ENCODE data around the gene NTRK1.

The NTRK1 gene

DNA sequence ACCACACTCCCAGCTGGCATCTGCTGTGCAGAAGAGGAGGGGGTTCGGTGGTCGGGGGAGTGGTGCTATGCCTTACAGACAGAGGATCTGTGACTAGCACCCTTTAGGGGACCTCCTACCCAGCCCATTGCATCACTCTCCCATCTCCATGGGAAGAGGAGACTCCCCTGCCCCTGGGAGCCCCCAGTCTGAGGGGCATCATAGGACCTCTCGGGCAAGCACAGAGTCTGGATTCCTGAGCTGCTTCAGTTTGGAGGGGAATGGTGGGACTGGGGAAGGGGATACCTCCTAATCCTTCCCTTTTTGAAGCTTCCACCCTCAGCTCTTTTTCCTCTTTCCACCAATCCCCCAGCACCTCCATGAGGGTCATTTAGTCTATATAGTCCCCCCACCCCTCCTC lies 3.1 kb upstream of the NTRK1 start:
- DNase-seq (ENCODE audit: low spot score), result no peak

DNA sequence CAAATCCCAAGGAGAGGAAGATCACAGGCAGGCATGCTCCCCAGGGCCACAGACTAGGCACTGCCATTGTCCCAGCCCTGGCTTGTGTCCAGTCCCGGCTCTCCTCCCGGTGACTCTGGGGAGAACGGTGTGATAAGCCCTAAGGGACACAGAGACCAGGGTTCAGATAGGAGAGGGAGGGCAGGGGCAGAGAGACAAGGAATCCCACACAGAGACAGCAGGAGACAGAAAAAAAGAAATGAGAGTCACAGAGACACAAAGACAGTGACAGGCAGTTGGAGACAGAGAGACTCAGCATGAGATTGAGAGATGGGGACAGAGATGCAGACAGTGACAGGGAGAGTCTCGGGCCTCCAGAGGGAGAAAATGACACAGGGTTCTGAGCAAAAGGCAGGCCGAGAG lies 2.1 kb upstream of the NTRK1 start:
- no peak for DNase-seq (ENCODE audit: low spot score)

DNA sequence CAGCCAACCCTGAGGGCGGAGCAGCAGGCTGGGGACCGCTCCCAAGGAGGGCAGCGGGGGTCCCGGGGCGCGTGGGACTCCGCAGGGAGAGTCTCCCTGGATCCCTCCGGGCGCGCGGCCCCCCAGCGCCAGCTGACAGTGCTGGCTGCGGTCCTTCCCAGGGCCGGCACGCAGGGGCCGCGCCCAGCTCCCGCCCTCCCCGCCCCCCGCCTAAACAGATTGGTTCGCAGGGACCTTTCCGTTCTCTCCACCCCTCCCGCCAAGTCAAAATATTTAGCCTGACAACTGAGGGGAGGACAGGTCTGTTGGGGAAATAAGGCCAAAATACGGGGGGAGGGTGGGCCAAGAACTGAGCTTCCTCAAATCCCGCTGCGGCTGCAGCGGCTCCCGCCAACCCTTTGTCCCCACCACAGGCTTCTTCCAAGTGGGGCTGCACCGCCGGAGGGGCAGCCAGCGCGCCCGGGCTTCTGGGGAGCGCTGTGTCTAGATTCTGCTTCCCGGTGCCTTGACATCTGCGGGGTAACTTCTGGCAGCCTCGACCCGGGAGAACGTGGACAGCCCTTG lies 1.6 kb upstream of the NTRK1 start, which contains the start of gene INSRR:
TSS of gene INSRR (minus strand) at position 159 of the 564 bp plus-strand sequence. CDS start 496 bp downstream, outside the sequence.
- no peak for DNase-seq (ENCODE audit: low spot score)

DNA sequence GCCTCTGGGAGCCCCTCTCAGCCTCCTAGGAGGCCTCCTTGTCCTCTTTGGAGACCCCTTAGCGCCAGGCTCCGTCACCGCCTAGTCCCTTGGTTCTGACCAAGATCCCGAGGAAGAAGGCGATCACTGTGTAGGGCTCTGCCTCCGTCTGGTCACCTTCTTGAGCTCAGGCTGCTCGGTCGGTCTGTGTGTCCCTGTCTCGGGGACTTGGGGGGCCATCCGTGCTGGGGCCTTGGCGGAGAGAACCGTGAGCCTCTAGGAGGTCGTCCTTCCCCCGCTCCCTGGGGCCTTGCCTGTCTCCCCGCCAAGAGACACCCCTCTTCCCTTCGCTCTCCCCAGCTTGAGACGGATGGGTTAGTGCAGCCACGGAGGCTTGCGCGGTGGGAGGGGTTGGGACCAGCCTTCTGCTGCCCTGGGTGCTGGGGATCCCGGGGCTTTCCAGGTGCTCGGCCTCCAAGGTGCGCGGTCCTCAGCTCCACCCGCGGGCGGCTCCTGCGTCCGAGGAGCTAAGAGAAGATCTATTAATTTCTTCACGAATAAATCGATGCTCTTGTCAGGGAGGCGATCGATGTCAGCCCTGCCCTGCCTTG lies 1.0 kb upstream of the NTRK1 start:
- no peak for DNase-seq (ENCODE audit: low spot score)

DNA sequence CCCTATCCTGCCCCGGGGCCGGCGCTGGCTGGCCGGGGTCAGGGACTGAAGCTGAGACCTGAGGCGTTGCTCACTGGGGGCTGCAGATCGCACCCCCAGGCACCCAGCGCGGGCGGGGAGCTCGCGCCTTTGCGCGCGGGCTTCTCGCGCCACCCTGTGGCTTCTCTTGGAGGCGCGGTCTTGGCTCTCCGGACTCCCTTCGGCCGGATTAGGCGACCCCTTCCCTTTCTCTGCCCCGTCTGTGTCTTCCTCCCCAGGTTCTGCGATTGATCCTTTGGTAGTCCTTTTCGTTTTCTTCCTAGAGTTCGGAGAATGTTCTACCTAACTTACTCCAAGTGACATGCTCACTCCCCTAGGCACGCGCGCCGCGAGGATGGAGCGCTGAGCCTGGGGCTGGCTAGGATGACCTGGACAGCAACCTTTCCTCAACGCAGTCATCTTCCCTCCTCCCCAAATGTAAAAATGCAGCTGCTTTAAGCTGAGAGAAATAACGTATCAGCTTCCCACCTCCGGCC lies 495 bp upstream of the NTRK1 start:
- peak; percentile 81 for DNase-seq (ENCODE audit: low spot score)

DNA sequence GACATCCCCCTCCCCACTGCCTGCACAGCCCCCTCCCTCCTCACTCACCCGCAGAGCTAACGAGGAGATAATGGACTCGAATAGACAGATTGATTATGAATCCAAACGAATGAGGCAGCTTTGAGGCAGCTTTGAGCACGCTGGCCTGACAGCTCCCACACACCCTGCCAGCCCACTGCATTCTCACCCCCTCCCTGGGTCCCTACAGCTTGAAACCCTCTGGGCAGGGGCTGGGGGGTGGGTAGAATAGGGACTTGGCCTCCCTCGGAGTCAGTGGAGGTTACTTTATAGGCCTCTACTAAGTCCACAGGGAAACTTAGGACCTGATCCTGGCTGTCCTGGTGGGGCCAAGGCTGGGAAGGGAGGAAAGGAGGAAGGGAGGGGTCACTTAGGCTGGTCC lies 1.9 kb downstream of the NTRK1 start:
- no peak for DNase-seq (ENCODE audit: low spot score)

DNA sequence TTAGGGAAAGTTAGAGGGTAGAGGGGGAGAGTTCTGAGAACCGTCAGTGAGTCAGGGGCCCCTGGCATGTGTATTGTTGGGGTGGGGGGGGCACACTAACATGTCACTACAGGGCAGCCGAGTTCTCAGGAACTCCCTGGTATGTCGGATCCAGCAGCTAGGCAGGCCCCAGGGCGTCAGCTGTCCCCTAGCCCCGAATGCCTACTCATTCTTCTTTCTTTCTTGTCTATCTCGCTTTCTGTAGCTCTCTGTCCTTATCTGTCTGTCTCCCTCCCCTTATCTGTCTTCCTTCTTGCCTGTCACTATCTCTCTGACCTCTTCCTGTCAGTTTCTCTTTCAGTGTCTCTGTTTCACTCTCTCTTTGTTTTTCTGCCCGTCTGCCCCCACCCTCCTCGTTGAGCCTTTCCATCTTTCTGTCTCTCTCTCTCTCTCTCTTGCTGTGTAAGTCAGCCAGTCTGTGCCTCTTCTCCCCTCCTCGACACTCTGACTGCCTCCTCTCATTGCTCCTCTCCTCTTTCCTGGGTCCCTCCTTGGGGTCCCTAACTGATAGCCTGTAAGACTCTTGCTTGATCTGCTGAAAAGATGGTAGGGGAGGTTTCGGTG lies 2.4 kb downstream of the NTRK1 start:
- no peak for DNase-seq (ENCODE audit: low spot score)

DNA sequence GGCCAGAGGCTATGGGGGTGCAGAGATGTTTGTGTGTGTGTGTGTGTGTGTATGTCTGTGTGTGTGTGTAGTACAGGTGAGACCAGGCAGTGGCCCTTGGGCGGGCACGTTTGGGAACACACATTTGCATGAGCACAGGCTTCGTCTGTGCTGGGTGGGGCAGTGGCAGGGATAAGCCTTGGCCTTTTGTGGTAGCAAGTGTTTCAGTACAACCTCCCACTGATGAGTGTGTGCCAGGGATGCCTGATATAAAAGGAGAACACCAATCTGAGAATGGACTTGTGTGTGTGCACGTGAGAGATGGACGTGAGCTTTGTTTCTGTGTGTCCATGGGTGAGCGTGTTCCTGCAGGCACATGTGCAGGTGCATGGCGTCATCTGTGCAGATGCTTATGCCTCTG lies 3.0 kb downstream of the NTRK1 start:
- DNase-seq (ENCODE audit: low spot score), result no peak

DNA sequence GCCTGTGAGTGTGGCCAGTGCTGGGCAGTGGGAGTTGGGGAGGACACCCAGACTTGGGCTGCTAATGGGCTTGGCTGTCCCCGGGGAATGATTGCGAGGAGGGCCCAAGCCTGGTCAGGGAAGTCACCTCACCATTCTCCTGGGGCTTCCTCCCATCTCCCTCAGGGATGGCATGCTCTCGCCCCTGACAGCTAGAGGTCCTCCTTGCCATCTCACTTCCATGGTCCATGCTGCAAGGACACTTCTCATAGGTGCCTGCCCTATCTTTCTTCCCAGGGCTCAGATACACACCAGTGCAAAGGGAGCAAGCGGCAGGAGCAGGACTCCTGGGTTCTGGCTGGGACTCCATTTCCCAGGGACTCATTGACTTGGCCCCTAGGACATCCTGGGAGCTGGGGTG lies 4.1 kb downstream of the NTRK1 start:
- DNase-seq (ENCODE audit: low spot score), result no peak

DNA sequence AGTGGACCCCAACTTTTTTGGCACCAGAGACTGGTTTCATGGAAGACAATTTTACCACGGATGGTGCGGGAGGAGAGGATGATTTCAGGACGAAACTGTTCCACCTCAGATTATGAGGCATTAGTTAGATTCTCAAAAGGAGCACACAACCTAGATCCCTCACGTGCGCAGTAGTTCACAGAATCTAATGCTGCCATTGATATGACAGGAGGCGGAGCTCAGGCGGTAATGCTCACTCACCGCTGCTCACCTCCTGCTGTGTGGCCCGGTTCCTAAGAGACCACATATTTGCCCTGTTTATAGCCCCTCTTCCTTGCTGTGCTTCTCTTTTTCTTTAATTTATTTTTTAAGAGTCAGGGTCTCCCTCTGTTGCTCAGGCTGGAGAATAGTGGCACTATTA lies 4.6 kb downstream of the NTRK1 start:
- no peak for DNase-seq (ENCODE audit: low spot score)

DNA sequence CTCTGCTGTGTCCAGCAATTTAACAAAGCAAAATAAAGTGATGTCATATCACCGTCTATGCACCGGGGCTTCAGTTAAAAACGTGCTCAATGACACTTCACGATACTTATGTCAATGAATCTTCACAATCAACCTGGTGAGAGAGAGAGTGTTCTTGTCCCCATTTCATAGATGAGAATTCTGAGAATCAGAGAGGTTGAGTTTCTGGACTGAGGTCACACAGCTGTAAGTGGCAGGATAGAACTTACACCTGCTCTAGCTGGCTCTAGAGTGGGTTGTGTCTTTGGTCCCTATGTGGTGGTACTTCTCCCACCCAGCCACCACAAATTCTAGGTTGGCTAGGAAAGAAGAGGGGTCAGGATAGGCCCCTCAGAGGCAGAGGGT lies 5.2 kb downstream of the NTRK1 start:
- no peak for DNase-seq (ENCODE audit: low spot score)

DNA sequence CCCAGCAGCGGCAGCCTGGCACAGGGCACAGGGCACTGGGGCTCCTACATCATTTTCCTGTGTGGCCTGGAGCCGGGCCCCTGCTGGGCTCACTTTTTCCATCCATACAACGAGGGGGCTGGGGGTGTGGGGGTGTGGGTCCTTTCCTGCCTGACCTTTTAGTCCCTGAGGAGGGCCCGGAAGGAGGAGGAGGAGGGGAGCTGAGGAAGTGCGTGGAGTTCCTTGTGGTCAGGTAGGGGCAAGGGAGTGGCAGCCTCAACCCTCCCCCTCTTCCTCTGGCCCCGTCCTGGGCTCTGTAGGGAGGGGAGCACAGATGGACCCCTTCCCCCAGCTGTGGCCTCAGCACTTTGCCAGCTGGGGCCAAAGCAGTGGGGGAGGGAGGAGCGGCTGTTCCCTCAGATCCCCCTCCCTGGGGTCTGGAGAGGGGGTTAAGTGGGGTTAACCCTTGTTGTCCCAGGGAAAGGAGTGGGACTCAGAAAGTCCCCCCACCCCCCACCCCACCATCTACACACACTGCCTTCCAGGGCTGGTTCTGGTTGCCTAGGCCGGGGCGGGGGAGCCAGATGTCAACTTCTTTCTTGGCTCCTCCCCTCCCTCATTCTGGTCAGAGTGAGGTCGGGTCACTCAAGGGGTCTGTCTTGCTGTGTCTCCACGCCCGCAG lies 5.7 kb downstream of the NTRK1 start:
- DNase-seq (ENCODE audit: low spot score), result no peak

DNA sequence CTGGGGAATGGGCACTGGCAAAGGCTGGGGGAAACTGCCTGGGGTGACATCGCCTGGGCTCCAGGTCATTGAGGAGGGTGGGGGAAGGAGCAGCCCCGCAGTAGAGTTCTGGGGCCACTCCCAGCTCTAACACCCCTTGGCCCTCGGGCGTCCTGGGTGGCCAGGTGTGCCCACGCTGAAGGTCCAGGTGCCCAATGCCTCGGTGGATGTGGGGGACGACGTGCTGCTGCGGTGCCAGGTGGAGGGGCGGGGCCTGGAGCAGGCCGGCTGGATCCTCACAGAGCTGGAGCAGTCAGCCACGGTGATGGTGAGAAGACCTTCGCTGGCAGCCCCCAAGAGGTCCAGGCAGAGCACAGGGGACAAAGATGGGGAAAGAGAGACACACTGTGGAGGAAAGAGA lies 7.7 kb downstream of the NTRK1 start:
- no peak for DNase-seq (ENCODE audit: low spot score)

DNA sequence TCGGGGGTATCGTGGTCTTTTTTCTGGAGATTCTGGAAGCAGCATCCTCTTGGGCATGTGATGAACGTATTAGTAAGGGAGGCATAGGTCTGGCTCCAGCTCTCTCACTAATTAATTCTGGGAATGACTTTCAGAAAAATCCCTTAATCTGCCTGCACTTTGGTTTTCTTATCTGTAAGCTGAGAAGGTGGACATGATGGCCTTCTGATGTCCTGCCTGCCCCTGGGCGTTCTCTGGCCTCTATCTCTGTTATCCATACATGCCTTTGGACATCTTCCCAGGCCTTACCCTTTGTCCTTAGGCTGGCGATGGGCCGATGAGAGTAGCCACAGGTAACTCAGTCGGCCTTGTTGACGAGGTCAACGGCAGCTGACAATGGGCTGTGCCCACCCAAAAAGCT lies 8.8 kb downstream of the NTRK1 start:
- DNase-seq (ENCODE audit: low spot score), result no peak

DNA sequence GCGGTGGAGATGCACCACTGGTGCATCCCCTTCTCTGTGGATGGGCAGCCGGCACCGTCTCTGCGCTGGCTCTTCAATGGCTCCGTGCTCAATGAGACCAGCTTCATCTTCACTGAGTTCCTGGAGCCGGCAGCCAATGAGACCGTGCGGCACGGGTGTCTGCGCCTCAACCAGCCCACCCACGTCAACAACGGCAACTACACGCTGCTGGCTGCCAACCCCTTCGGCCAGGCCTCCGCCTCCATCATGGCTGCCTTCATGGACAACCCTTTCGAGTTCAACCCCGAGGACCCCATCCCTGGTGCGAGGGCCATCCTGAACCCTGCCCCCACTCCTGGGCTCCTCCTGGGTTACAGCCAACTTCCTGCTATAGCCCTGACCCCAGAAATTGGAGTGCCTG lies 13.0 kb downstream of the NTRK1 start:
- DNase-seq (ENCODE audit: low spot score), result no peak

DNA sequence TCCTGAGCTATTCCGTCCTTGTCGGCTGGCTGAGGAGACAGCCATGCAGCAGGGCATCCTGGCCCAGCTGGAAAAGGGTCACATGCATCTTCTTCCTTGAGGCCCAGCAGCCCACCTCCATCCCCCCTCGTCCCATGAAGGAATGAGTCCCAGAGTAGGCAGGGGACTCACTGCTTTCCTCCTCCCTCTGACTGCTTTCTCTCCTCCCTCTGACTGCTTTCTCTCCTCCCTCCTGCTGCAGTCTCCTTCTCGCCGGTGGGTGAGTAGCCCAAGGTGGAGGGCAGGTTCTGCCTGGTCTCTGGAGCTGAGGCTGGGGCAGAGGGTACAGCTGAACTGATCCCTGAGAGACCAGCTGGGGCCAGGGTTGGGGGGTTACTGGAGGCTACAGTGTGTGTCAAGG lies 13.5 kb downstream of the NTRK1 start:
- no peak for DNase-seq (ENCODE audit: low spot score)

DNA sequence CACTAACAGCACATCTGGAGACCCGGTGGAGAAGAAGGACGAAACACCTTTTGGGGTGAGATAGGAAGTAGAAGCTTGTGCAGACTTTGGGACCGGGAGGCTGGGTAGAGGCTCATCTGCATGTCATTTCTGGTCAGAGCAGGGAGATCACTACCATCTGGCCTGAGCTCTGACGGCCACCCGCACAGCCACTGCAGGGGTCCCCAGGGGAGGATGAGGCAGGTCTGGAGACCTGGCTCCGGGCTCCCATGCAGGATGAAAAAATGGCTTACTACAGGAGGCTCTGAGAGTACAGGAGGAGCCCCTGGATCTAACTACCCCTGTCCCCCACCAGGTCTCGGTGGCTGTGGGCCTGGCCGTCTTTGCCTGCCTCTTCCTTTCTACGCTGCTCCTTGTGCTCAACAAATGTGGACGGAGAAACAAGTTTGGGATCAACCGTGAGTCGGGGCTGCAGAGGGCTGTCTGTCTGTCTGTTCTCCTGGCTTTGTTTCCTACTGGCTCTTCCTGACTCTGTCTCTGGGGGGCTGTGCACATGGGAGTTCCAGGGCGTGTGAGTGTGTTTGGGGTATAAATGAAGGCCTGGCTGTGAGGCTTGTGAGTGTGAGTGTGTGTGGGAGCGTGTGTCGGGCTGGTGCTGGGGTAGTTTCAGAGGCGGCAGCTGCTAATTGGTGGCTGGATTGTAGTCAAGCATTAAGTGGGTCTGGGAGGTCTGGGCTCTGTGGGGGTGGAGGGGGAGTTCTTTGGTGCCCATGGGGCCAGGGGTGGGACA lies 14.1 kb downstream of the NTRK1 start:
- no peak for DNase-seq (ENCODE audit: low spot score)

DNA sequence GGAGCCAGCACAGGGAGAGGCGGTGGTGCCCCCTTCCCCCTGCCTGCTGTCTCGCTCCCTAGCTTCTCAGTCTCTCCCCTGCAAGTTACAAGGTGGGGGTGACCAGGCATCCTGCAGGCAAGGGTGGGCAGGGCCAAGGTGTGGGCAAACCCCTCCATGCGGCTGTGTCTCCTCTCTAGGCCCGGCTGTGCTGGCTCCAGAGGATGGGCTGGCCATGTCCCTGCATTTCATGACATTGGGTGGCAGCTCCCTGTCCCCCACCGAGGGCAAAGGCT lies 14.6 kb downstream of the NTRK1 start:
- no peak for DNase-seq (ENCODE audit: low spot score)

DNA sequence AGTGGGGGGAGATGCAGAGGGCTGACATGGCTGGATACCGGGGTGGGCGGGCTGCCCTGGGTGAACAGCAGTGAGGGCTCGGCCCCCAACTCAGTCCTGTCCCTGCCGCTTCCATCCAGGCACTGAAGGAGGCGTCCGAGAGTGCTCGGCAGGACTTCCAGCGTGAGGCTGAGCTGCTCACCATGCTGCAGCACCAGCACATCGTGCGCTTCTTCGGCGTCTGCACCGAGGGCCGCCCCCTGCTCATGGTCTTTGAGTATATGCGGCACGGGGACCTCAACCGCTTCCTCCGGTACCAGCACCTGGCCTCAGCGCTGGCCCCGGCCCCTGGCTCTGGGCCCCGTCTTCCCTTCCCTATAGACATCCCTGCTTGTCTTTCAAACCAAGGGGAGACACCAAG lies 15.6 kb downstream of the NTRK1 start:
- no peak for DNase-seq (ENCODE audit: low spot score)

DNA sequence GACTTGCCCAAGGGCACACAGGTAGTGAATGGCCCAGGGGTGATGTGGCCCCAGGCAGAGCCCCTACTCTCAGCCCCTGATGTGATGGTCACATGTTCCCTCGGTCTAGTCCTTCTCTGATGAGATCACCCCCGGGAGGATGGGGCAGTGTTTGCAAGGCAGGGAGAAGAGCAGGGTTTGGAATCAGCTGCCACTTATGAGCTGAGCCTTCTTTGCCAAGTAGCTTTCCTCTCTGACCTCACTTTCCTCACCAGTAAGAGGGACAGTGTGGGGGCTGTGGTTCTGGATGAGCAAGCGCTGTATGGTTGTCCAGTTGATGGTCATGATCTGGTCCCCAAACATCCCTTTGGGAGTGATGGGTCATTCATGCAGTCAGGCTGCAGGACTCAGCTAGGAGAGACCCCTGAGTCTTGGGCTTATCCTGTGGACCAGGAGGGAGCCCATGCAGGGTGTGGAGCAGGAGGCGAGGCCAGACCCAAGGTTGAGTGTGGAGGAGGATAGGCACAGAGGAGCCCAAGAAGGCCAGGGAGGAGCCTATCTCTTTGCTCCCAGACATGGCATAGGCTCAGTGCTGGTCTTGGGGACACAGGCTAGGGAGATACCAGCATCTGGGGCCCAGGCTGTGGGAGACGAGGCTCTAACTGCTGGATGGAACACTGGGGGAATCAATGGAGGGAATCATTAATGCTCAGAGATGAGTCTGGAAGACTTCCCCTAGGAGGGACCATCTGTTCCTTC lies 16.9 kb downstream of the NTRK1 start:
- DNase-seq (ENCODE audit: low spot score), result no peak

DNA sequence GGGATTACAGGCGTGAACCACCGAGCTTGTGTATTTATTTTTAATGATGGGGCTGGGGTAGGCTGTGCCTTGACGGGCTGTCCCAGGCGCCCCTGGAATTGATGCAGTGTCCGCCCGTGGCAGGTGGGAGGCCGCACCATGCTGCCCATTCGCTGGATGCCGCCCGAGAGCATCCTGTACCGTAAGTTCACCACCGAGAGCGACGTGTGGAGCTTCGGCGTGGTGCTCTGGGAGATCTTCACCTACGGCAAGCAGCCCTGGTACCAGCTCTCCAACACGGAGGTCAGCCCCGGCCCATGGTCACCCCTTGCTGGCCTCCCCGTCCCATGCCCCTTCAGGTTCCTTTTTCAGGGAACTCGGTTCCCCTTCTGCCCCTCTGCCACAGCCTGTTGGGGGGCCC lies 19.2 kb downstream of the NTRK1 start:
- no peak for DNase-seq (ENCODE audit: low spot score)

DNA sequence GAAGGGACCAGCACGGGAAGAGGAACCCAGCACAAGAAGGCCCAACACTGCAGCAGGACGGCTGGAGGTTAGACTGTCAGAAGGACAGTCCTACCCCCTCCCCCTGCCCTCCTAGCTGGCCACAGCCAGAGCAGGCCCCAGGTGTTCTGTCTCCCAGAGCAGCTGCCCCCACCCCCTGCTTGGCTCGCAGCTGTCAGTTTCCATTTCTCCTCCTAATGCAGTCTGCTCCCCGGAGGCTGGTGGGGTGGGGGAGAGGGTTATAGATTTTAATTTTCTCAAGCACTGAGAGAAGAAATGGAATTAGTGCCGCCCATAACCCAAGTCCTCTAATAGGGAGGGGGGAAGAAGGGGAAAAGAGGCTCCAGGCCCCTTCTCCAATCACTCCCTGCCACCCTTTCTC lies 19.8 kb downstream of the NTRK1 start:
- no peak for DNase-seq (ENCODE audit: low spot score)

Measured in NAMALWA (cell line).